ENCODE measurements around the gene CACYBP. TPM values are rescaled to one million over a fixed set of nuclear protein-coding genes. Genes with fewer than 3 reads are reported as not detected.

CACYBP gene
- total and polyA plus RNA-seq, 4 donors = 40.6 to 219 (median 65.1) TPM

DNA sequence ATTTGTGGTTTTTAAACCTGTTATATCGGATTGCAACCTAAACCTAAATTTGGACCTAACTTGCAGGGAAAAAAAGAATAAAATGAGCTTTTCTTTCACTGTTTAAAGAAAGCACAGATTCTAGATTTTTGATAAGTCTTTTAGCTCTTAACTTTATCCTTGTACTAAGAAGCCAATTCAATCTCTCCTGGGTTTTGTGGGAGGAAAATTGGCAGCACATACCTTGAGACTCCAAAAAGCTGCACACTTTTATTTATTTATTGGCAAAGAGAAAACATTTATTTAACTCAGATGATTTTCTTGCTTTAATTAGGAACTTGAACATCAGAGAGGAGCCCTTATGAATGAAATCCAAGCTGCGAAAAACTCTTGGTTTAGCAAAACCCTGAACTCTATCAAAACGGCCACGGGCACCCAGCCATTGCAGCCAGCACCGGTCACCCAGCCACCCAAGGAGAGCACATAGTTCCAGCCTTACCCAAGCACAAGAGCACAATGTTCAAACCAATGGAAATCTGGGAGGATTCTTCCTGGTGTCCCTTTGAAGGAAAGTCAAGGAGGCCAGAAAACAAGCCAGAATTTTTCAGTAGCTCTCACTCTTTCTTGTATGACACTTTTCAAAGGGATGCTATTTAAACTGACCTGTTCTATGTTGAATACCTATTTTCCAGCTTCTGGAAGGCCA is 10.1 kb upstream of the CACYBP start:
- Histone ChIP-seq H3K4me1 (ENCODE audit: control insufficient read depth in 5 of 5, insufficient read depth in 5 of 5, low read length in 5 of 5) (peaks cover 0 to 11% (median 0%) of the 10 kb centered on the region in 5 donors), H3K36me3 (ENCODE audit: control insufficient read depth in 4 of 4, insufficient read depth in 4 of 4, low read length in 4 of 4) (peaks cover 0 to 1% (median 0%) of the 10 kb centered on the region in 4 donors), H3K9me3 (ENCODE audit: control insufficient read depth in 4 of 4, insufficient read depth in 3 of 4, low read length in 3 of 4) (no peaks in the 10 kb centered on the region), H3K27ac (ENCODE audit: low read depth in 1 of 2, low read length in 1 of 2) (peak overlapping the region in 1 of 2 donors; percentile 24), H3K4me3 (no peak overlapping the region), H3K27me3 (ENCODE audit: control insufficient read depth in 3 of 3, insufficient read depth in 3 of 3, low read length in 2 of 3) (no peaks in the 10 kb centered on the region), H3K9ac (ENCODE audit: insufficient read depth in 1 of 2, low read length in 2 of 2) (peak overlapping the region in 1 of 2 donors; percentile 96)
- ATAC-seq (ENCODE audit: insufficient read depth, low FRiP score) (no peak), DNase-seq (no peak)
- TF ChIP-seq, protein P1, sequence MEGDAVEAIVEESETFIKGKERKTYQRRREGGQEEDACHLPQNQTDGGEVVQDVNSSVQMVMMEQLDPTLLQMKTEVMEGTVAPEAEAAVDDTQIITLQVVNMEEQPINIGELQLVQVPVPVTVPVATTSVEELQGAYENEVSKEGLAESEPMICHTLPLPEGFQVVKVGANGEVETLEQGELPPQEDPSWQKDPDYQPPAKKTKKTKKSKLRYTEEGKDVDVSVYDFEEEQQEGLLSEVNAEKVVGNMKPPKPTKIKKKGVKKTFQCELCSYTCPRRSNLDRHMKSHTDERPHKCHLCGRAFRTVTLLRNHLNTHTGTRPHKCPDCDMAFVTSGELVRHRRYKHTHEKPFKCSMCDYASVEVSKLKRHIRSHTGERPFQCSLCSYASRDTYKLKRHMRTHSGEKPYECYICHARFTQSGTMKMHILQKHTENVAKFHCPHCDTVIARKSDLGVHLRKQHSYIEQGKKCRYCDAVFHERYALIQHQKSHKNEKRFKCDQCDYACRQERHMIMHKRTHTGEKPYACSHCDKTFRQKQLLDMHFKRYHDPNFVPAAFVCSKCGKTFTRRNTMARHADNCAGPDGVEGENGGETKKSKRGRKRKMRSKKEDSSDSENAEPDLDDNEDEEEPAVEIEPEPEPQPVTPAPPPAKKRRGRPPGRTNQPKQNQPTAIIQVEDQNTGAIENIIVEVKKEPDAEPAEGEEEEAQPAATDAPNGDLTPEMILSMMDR (IDR thresholded peaks at IDR 0.05; ENCODE audit: control extremely low read depth, extremely low read depth) = no peak
- 71 to 77% methylated on average over 5 of the region's 5 CpGs for WGBS, 2 donors

DNA sequence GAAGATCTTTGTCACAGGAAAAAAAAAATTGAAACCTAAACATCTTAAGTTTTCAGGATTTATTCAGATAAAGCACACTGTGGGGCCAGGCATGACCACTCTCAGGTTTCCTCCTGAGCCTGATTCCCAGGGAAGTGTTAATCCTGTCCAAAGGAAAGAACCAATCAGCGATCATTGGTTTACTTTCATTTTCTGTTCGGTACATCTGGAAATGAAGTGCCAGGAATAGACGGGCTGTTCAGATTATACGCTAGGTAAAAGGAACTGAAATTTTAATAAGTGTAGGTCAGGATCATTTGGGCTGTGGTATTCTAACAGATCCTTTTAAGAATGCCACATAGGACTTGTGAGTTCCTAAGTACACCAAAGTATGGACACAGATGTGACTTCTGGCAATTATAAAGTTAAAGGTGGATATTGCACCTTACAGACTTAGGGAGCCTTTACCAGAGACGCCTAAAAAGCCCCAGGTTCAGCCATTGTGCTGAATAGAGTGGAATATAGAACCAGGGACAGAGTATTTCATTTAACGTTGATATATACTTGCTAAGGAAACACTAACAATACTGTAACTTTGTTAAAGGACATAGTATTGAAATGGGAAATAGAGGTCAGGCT is 9.3 kb upstream of the CACYBP start:
- peak overlapping the region; percentile 67 to 77 for H3K27ac ChIP-seq (ENCODE audit: low read depth in 1 of 2, low read length in 1 of 2)
- no peaks in the 10 kb centered on the region for H3K9me3 ChIP-seq (ENCODE audit: control insufficient read depth in 4 of 4, insufficient read depth in 3 of 4, low read length in 3 of 4)
- TF ChIP-seq, protein P1 (IDR thresholded peaks at IDR 0.05; ENCODE audit: control extremely low read depth, extremely low read depth) = no peak
- DNase-seq = peak in 2 of 3 donors; percentile 72 to 74
- peak; percentile 90 for ATAC-seq (ENCODE audit: insufficient read depth, low FRiP score)
- WGBS, 2 donors = 13 to 18% methylated on average over 6 of the region's 6 CpGs
- peaks cover 0 to 11% (median 0%) of the 10 kb centered on the region in 5 donors for H3K4me1 ChIP-seq (ENCODE audit: control insufficient read depth in 5 of 5, insufficient read depth in 5 of 5, low read length in 5 of 5)
- H3K27me3 ChIP-seq (ENCODE audit: control insufficient read depth in 3 of 3, insufficient read depth in 3 of 3, low read length in 2 of 3) = no peaks in the 10 kb centered on the region
- H3K9ac ChIP-seq (ENCODE audit: insufficient read depth in 1 of 2, low read length in 2 of 2) = peak overlapping the region; percentile 19 to 96
- peaks cover 0 to 1% (median 0%) of the 10 kb centered on the region in 4 donors for H3K36me3 ChIP-seq (ENCODE audit: control insufficient read depth in 4 of 4, insufficient read depth in 4 of 4, low read length in 4 of 4)
- H3K4me3 ChIP-seq = peak overlapping the region; percentile 31

DNA sequence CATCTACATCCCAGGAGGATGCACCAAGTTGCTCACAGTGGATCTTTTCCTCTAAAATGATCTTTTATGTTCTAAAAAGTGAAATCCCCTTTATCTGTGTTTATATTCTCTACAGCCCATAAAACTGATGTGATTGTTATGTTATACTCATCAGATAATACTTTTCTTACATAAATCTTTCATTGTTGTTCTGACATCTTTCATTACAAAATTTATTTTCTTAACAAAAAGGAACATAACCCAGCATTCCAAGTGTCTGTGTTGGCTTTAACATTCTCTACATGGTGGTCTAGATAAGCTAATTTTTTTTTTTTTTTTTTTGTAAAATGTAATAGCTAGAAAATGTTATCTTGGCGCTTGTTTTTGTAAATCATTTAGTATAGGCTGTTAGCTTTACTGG is 8.3 kb upstream of the CACYBP start:
- ATAC-seq (ENCODE audit: insufficient read depth, low FRiP score) = no peak
- Histone ChIP-seq H3K9me3 (ENCODE audit: control insufficient read depth in 4 of 4, insufficient read depth in 3 of 4, low read length in 3 of 4) (no peaks in the 10 kb centered on the region), H3K27ac (ENCODE audit: low read depth in 1 of 2, low read length in 1 of 2) (no peak overlapping the region), H3K27me3 (ENCODE audit: control insufficient read depth in 3 of 3, insufficient read depth in 3 of 3, low read length in 2 of 3) (no peaks in the 10 kb centered on the region), H3K36me3 (ENCODE audit: control insufficient read depth in 4 of 4, insufficient read depth in 4 of 4, low read length in 4 of 4) (peaks cover 0 to 1% (median 0%) of the 10 kb centered on the region in 4 donors), H3K9ac (ENCODE audit: insufficient read depth in 1 of 2, low read length in 2 of 2) (peak overlapping the region in 1 of 2 donors; percentile 8), H3K4me3 (no peak overlapping the region), H3K4me1 (ENCODE audit: control insufficient read depth in 5 of 5, insufficient read depth in 5 of 5, low read length in 5 of 5) (peaks cover 0 to 11% (median 0%) of the 10 kb centered on the region in 5 donors)
- 86 to 91% methylated on average over 1 of the region's 1 CpG for WGBS, 2 donors
- TF ChIP-seq, protein P1 (IDR thresholded peaks at IDR 0.05; ENCODE audit: control extremely low read depth, extremely low read depth) = no peak
- DNase-seq = peak in 2 of 3 donors; percentile 38 to 44
